Tibial nerve (tissue), 4 donors: ENCODE measurements around the gene CWF19L2.
"Not testable (repeated sequence)": the region's sequence is repeated elsewhere in the genome, so short reads cannot be mapped to it uniquely, and the experiment has no call there.

Source experiments
- EP300 ChIP-seq, 2 donors: sonication (generic); formaldehyde crosslinking; IDR thresholded peaks; one replicate each; pipeline ENCODE4 v1.6.1; 2017; ENCODE audit warnings: antibody characterized with exemption in 2 of 2, mild to moderate bottlenecking in 1 of 2
- POLR2A ChIP-seq, 2 donors: fragments of 450-650 bp; IDR thresholded peaks; one replicate each; pipeline ENCODE4 v1.6.1; 2017; ENCODE audit warnings: antibody characterized with exemption in 2 of 2, mild to moderate bottlenecking in 2 of 2, moderate library complexity in 2 of 2
- TF ChIP-seq, protein P1 (sequence below), 5 experiments: fragments of 200-600 bp in 3 of 5; fragments of 450-650 bp in 2 of 5; sonication (generic) in 3 of 5; IDR thresholded peaks; one replicate each; pipeline ENCODE4 v1.5.1; 2016 to 2019; ENCODE audit warnings: antibody characterized with exemption in 5 of 5, mild to moderate bottlenecking in 3 of 5, moderate library complexity in 2 of 5

DNA sequence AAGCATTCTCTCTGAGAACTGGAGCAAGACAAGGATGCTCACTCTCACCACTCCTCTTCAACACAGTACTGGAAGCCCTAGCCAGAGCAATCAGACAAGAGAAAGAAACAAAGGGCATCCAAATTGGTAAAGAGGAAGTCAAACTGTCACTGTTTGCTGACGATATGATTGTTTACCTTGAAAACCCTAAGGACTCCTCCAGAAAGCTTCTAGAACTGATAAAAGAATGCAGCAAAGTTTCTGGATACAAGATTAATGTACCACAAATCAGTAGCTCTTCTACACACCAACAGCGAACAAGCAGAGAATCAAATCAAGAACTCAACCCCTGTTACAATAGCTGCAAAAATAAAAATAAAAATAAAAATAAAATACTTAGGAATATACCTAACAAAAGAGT lies 56.5 kb downstream of the CWF19L2 start:
- TF ChIP-seq, protein P1, sequence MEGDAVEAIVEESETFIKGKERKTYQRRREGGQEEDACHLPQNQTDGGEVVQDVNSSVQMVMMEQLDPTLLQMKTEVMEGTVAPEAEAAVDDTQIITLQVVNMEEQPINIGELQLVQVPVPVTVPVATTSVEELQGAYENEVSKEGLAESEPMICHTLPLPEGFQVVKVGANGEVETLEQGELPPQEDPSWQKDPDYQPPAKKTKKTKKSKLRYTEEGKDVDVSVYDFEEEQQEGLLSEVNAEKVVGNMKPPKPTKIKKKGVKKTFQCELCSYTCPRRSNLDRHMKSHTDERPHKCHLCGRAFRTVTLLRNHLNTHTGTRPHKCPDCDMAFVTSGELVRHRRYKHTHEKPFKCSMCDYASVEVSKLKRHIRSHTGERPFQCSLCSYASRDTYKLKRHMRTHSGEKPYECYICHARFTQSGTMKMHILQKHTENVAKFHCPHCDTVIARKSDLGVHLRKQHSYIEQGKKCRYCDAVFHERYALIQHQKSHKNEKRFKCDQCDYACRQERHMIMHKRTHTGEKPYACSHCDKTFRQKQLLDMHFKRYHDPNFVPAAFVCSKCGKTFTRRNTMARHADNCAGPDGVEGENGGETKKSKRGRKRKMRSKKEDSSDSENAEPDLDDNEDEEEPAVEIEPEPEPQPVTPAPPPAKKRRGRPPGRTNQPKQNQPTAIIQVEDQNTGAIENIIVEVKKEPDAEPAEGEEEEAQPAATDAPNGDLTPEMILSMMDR (IDR thresholded peaks at IDR 0.05), result not testable (repeated sequence)
- not testable (repeated sequence) for TF ChIP-seq POLR2A, EP300 (IDR thresholded peaks at IDR 0.05)
